Liver (tissue), 9 donors: ENCODE measurements around the gene ANKRD33. TPM values are rescaled to one million over a fixed set of nuclear protein-coding genes. Genes with fewer than 3 reads are reported as not detected.

Source experiments
- DNase-seq: peaks from one replicate; pipeline ENCODE4 v3.0.0-alpha.2; 2017; ENCODE audit warnings: low spot score
- H3K27ac ChIP-seq, 2 donors: one replicate each; pipeline ENCODE4 v1.7.0; 2013; ENCODE audit warnings: inconsistent platforms in 2 of 2, low read length in 2 of 2, control low read depth in 1 of 2, low read depth in 1 of 2, mild to moderate bottlenecking in 1 of 2
- H3K27me3 ChIP-seq, 4 donors: one replicate each; pipeline versions ENCODE4 v1.6.1 to v1.7.0; 2013; ENCODE audit warnings: low read length in 3 of 4, inconsistent platforms in 1 of 4, mild to moderate bottlenecking in 1 of 4, moderate library complexity in 1 of 4; ENCODE audit not compliant: control insufficient read depth in 4 of 4, insufficient read depth in 4 of 4
- H3K36me3 ChIP-seq, 4 donors: one replicate each; pipeline versions ENCODE4 v1.6.1 to v1.7.0; 2013; ENCODE audit warnings: low read length in 3 of 4, mild to moderate bottlenecking in 3 of 4, low read depth in 1 of 4, moderate library complexity in 1 of 4; ENCODE audit not compliant: control insufficient read depth in 4 of 4, insufficient read depth in 3 of 4
- H3K4me1 ChIP-seq, 4 donors: one replicate each; pipeline versions ENCODE4 v1.6.1 to v1.7.0; 2013; ENCODE audit warnings: low read length in 3 of 4, mild to moderate bottlenecking in 3 of 4, moderate library complexity in 1 of 4; ENCODE audit not compliant: control insufficient read depth in 4 of 4, insufficient read depth in 4 of 4
- H3K4me3 ChIP-seq, 3 donors: one replicate each; pipeline versions ENCODE4 v1.6.1 to v1.7.0; 2013; ENCODE audit warnings: low read length in 3 of 3, control low read depth in 1 of 3, low read depth in 1 of 3, mild to moderate bottlenecking in 1 of 3
- H3K9ac ChIP-seq, 2 donors: one replicate each; pipeline ENCODE4 v1.7.0; 2013; ENCODE audit warnings: low read length in 2 of 2, mild to moderate bottlenecking in 2 of 2, moderate library complexity in 2 of 2, control low read depth in 1 of 2, low read depth in 1 of 2
- H3K9me3 ChIP-seq, 4 donors: one replicate each; pipeline versions ENCODE4 v1.6.1 to v1.7.0; 2013; ENCODE audit warnings: low read length in 3 of 4; ENCODE audit not compliant: control insufficient read depth in 4 of 4
- EGR1 ChIP-seq, 2 donors: IDR thresholded peaks; 2 replicates each; pipeline ENCODE4 v1.6.1; 2016 to 2018; ENCODE audit warnings: antibody characterized with exemption in 2 of 2, low read depth in 2 of 2
- FOXA1 ChIP-seq: IDR thresholded peaks from 2 replicates; pipeline ENCODE4 v1.6.1; 2016; ENCODE audit warnings: antibody characterized with exemption
- GABPA ChIP-seq, 2 donors: IDR thresholded peaks in 1 of 2; conservative IDR thresholded peaks in 1 of 2; 2 replicates each; pipeline ENCODE4 v1.6.1; 2016; ENCODE audit warnings: antibody characterized with exemption in 2 of 2, mild to moderate bottlenecking in 1 of 2, moderate library complexity in 1 of 2
- HNF4A ChIP-seq, 2 donors: conservative IDR thresholded peaks; 2 replicates each; pipeline ENCODE4 v1.6.1; 2016; ENCODE audit warnings: antibody characterized with exemption in 2 of 2, mild to moderate bottlenecking in 2 of 2
- HNF4G ChIP-seq: IDR thresholded peaks from 2 replicates; pipeline ENCODE4 v1.6.1; 2016; ENCODE audit warnings: antibody characterized with exemption
- JUND ChIP-seq, 2 donors: IDR thresholded peaks; 2 replicates each; pipeline ENCODE4 v1.6.1; 2016; ENCODE audit warnings: antibody characterized with exemption in 2 of 2
- NR2F2 ChIP-seq: IDR thresholded peaks from 2 replicates; pipeline ENCODE4 v1.6.1; 2016; ENCODE audit warnings: antibody characterized with exemption
- RAD21 ChIP-seq, 2 donors: IDR thresholded peaks; 2 replicates each; pipeline ENCODE4 v1.6.1; 2016; ENCODE audit warnings: antibody characterized with exemption in 2 of 2, mild to moderate bottlenecking in 2 of 2
- REST ChIP-seq: IDR thresholded peaks from 2 replicates; pipeline ENCODE4 v1.6.1; 2016; ENCODE audit warnings: antibody characterized with exemption, mild to moderate bottlenecking
- RXRA ChIP-seq, 2 donors: IDR thresholded peaks; 2 replicates each; pipeline ENCODE4 v1.6.1; 2017 to 2018; ENCODE audit warnings: antibody characterized with exemption in 2 of 2, mild to moderate bottlenecking in 1 of 2
- SP1 ChIP-seq: IDR thresholded peaks from 2 replicates; pipeline ENCODE4 v1.6.1; 2018; ENCODE audit warnings: antibody characterized with exemption, mild to moderate bottlenecking
- TAF1 ChIP-seq: conservative IDR thresholded peaks from 2 replicates; pipeline ENCODE4 v1.6.1; 2016; ENCODE audit warnings: antibody characterized with exemption, mild to moderate bottlenecking
- YY1 ChIP-seq: IDR thresholded peaks from 2 replicates; pipeline ENCODE4 v1.6.1; 2016; ENCODE audit warnings: antibody characterized with exemption, mild to moderate bottlenecking
- ZBTB33 ChIP-seq: IDR thresholded peaks from 2 replicates; pipeline ENCODE4 v1.6.1; 2016; ENCODE audit warnings: antibody characterized with exemption
- WGBS: extraction: QIAGEN DNeasy Blood & Tissue Kit; methylation state at CpG from one replicate; pipeline ENCODE4 v1.1.7; 2013; 5-methylcytosine and 5-hydroxymethylcytosine counted together
- polyA plus RNA-seq, 2 donors: library from polyadenylated mRNA; stranded (reverse) in 1 of 2; unstranded in 1 of 2; fragments of 200-250 nt in 1 of 2; fragments of >200 nt in 1 of 2; fragmentation: Nextera tagmentation in 1 of 2; extraction: Ambion mirVana in 1 of 2; gene quantifications; one replicate each; pipeline versions ENCODE4 v1.2.1 to v1.2.3, GENCODE V29; 2013 to 2015
- total RNA-seq, 2 donors: library from RNA; depleted of rRNA; stranded (reverse); fragments of >200 nt; gene quantifications; one replicate each; pipeline ENCODE4 v1.2.3, GENCODE V29; 2014
- TF ChIP-seq, protein P1 (sequence below): IDR thresholded peaks from 2 replicates; pipeline ENCODE4 v1.6.1; 2016; ENCODE audit warnings: antibody characterized with exemption
- TF ChIP-seq, protein P2 (sequence below): IDR thresholded peaks from 2 replicates; pipeline ENCODE4 v1.6.1; 2016; ENCODE audit warnings: antibody characterized with exemption
- TF ChIP-seq, protein P3 (sequence below): fragments of 150-350 bp; IDR thresholded peaks from 2 replicates; pipeline ENCODE4 v1.5.1; 2017; ENCODE audit warnings: improper control_type of control experiment, low read depth, low read length; ENCODE audit not compliant: missing input control
- donor health status: healthy.
- donor health status: healthy.
- donor health status: healthy.
- donor health status: healthy.
- donor health status: healthy.

Gene ANKRD33
- total and polyA plus RNA-seq, 4 donors = not detected

DNA sequence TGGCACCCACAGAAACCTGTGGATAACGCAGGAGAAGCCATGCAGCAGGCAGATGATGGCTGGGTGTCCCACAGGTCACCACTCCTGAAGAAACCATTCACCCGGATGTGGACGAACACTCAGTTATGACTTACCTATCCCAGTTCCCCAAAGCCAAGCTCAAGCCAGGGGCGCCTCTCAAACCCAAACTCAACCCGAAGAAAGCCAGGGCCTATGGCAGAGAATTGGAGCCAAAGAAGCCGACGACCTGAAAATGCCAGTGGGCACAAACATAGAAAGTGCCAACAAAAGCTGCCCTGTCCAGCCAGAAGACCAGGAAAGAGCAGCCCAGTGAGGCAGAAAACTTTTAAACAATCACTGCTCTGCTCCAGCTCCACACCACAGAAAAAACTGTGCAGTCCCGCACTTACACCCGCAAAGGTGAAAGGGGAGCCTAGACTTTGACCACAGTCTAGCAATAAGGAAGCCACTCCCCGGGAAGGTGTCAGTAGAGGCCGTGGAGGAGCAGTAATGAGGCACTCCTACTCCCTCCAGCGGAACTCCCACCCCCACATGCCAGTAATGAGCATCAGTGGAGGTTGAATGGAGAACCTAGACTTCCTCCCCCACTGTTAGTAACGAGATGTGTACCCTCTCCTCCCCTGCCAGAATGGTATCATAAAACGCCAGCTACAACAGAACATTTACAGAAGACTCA lies 13.4 kb downstream of the ANKRD33 start:
- H3K9ac ChIP-seq = no peak overlapping the region
- TF ChIP-seq YY1 (no peak), GABPA (IDR thresholded peaks at IDR 0.05 in 1 of 2, conservative IDR thresholded peaks at IDR 0.05 in 1 of 2) (no peak), RXRA (IDR thresholded peaks at IDR 0.05) (no peak), HNF4G (no peak), TAF1 (no peak), EGR1 (IDR thresholded peaks at IDR 0.05; ENCODE audit: low read depth in 2 of 2) (no peak), SP1 (no peak), FOXA1 (no peak), NR2F2 (no peak), REST (no peak), JUND (IDR thresholded peaks at IDR 0.05) (no peak)
- TF ChIP-seq, protein P1, sequence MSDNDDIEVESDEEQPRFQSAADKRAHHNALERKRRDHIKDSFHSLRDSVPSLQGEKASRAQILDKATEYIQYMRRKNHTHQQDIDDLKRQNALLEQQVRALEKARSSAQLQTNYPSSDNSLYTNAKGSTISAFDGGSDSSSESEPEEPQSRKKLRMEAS = no peak
- TF ChIP-seq, protein P2, sequence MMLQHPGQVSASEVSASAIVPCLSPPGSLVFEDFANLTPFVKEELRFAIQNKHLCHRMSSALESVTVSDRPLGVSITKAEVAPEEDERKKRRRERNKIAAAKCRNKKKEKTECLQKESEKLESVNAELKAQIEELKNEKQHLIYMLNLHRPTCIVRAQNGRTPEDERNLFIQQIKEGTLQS = no peak
- no peaks in the 10 kb centered on the region for H3K9me3 ChIP-seq
- WGBS = 81% methylated on average over 14 of the region's 14 CpGs
- no peaks in the 10 kb centered on the region for H3K27me3 ChIP-seq
- no peak overlapping the region for H3K27ac ChIP-seq
- H3K4me3 ChIP-seq = no peak overlapping the region
- DNase-seq = no peak
- no peaks in the 10 kb centered on the region for H3K36me3 ChIP-seq
- peaks cover 0 to 2% (median 0%) of the 10 kb centered on the region in 4 donors for H3K4me1 ChIP-seq

GRCh38 chr12:51901881-51902280 lies 14.0 kb downstream of the ANKRD33 start:
- Histone ChIP-seq H3K27me3 (no peaks in the 10 kb centered on the region), H3K4me3 (no peak overlapping the region), H3K4me1 (peaks cover 0 to 2% (median 0%) of the 10 kb centered on the region in 4 donors), H3K9ac (no peak overlapping the region), H3K27ac (no peak overlapping the region), H3K36me3 (no peaks in the 10 kb centered on the region), H3K9me3 (no peaks in the 10 kb centered on the region)
- WGBS = 95% methylated on average over 11 of the region's 11 CpGs
- DNase-seq = no peak
- TF ChIP-seq, protein P3, sequence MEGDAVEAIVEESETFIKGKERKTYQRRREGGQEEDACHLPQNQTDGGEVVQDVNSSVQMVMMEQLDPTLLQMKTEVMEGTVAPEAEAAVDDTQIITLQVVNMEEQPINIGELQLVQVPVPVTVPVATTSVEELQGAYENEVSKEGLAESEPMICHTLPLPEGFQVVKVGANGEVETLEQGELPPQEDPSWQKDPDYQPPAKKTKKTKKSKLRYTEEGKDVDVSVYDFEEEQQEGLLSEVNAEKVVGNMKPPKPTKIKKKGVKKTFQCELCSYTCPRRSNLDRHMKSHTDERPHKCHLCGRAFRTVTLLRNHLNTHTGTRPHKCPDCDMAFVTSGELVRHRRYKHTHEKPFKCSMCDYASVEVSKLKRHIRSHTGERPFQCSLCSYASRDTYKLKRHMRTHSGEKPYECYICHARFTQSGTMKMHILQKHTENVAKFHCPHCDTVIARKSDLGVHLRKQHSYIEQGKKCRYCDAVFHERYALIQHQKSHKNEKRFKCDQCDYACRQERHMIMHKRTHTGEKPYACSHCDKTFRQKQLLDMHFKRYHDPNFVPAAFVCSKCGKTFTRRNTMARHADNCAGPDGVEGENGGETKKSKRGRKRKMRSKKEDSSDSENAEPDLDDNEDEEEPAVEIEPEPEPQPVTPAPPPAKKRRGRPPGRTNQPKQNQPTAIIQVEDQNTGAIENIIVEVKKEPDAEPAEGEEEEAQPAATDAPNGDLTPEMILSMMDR = no peak
- TF ChIP-seq TAF1 (no peak), EGR1 (IDR thresholded peaks at IDR 0.05; ENCODE audit: low read depth in 2 of 2) (no peak), ZBTB33 (no peak), HNF4G (no peak), RXRA (IDR thresholded peaks at IDR 0.05) (no peak), REST (no peak), FOXA1 (no peak), SP1 (no peak), GABPA (IDR thresholded peaks at IDR 0.05 in 1 of 2, conservative IDR thresholded peaks at IDR 0.05 in 1 of 2) (no peak), RAD21 (IDR thresholded peaks at IDR 0.05) (no peak), YY1 (no peak), HNF4A (conservative IDR thresholded peaks at IDR 0.05) (no peak)
- TF ChIP-seq, protein P1 = no peak
- TF ChIP-seq, protein P2 = no peak
